ENCODE measurements around the gene MAB21L2. TPM values are rescaled to one million over a fixed set of nuclear protein-coding genes. Genes with fewer than 3 reads are reported as not detected.

MAB21L2 gene
- total RNA-seq, 1 donor from 2014 or later, result 1.9 TPM

GRCh38 chr4:150590631-150591030, 8.7 kb downstream of the MAB21L2 start:
- Histone ChIP-seq H3K4me2 (ENCODE audit: low read length) (peak overlapping the region; percentile 4), H3K79me2 (ENCODE audit: insufficient read depth, low read length) (no peaks in the 10 kb centered on the region), H3K4me3 (ENCODE audit: insufficient read depth, low read depth, low read length) (no peak overlapping the region), H3K36me3 (ENCODE audit: insufficient read depth, low read length) (no peaks in the 10 kb centered on the region), H3K9ac (ENCODE audit: low read length) (no peak overlapping the region), H3K9me3 (ENCODE audit: insufficient read depth, low read depth, low read length) (no peaks in the 10 kb centered on the region), H3K27ac (ENCODE audit: low read depth, low read length) (no peak overlapping the region), H4K20me1 (ENCODE audit: insufficient read depth, low read length) (no peaks in the 10 kb centered on the region), H2AFZ (ENCODE audit: low read depth, low read length) (no peak overlapping the region), H3K4me1 (ENCODE audit: insufficient read depth, low read length) (no peaks in the 10 kb centered on the region), H3K27me3 (ENCODE audit: insufficient read depth, low read length) (no peaks in the 10 kb centered on the region)
- no peak for FAIRE-seq
- Mint-ChIP-seq H3K4me3 (ENCODE audit: unreplicated experiment) (no peak overlapping the region), H3K9me3 (ENCODE audit: unreplicated experiment) (no peaks in the 10 kb centered on the region), H3K27ac (ENCODE audit: unreplicated experiment) (no peak overlapping the region), H3K27me3 (ENCODE audit: low read depth, unreplicated experiment) (peaks cover 3% of the 10 kb centered on the region), H3K4me1 (ENCODE audit: low read depth, unreplicated experiment) (peaks cover 2% of the 10 kb centered on the region), H3K36me3 (ENCODE audit: low read depth, unreplicated experiment) (no peaks in the 10 kb centered on the region)
- no peak for DNase-seq (ENCODE audit: low read depth)
- TF ChIP-seq EZH2 (IDR thresholded peaks at IDR 0.05; ENCODE audit: insufficient read depth, low read length) (no peak), CTCF (IDR thresholded peaks at IDR 0.05; ENCODE audit: insufficient read depth, low read depth, low read length) (no peak)

- Mint-ChIP-seq H3K36me3 (ENCODE audit: low read depth, unreplicated experiment) (no peaks in the 10 kb centered on the region), H3K4me1 (ENCODE audit: low read depth, unreplicated experiment) (peaks cover 2% of the 10 kb centered on the region), H3K27me3 (ENCODE audit: low read depth, unreplicated experiment) (peaks cover 2% of the 10 kb centered on the region), H3K4me3 (ENCODE audit: unreplicated experiment) (no peak overlapping the region), H3K9me3 (ENCODE audit: unreplicated experiment) (no peaks in the 10 kb centered on the region), H3K27ac (ENCODE audit: unreplicated experiment) (no peak overlapping the region)
- Histone ChIP-seq H3K4me3 (ENCODE audit: insufficient read depth, low read depth, low read length) (no peak overlapping the region), H4K20me1 (ENCODE audit: insufficient read depth, low read length) (no peaks in the 10 kb centered on the region), H2AFZ (ENCODE audit: low read depth, low read length) (no peak overlapping the region), H3K27me3 (ENCODE audit: insufficient read depth, low read length) (no peaks in the 10 kb centered on the region), H3K9me3 (ENCODE audit: insufficient read depth, low read depth, low read length) (no peaks in the 10 kb centered on the region), H3K4me2 (ENCODE audit: low read length) (peak overlapping the region; percentile 13), H3K4me1 (ENCODE audit: insufficient read depth, low read length) (no peaks in the 10 kb centered on the region), H3K9ac (ENCODE audit: low read length) (no peak overlapping the region), H3K79me2 (ENCODE audit: insufficient read depth, low read length) (no peaks in the 10 kb centered on the region), H3K27ac (ENCODE audit: low read depth, low read length) (no peak overlapping the region), H3K36me3 (ENCODE audit: insufficient read depth, low read length) (no peaks in the 10 kb centered on the region)
- TF ChIP-seq EZH2 (IDR thresholded peaks at IDR 0.05; ENCODE audit: insufficient read depth, low read length) (no peak), CTCF (IDR thresholded peaks at IDR 0.05; ENCODE audit: insufficient read depth, low read depth, low read length) (no peak)
- DNase-seq (ENCODE audit: low read depth) (no peak), FAIRE-seq (no peak)
Observed at GRCh38 chr4:150591406-150591805, 9.5 kb downstream of the MAB21L2 start.

- Histone ChIP-seq H3K4me2 (ENCODE audit: low read length) (peak overlapping the region; percentile 13), H3K4me3 (ENCODE audit: insufficient read depth, low read depth, low read length) (no peak overlapping the region), H3K79me2 (ENCODE audit: insufficient read depth, low read length) (no peaks in the 10 kb centered on the region), H3K9me3 (ENCODE audit: insufficient read depth, low read depth, low read length) (no peaks in the 10 kb centered on the region), H3K4me1 (ENCODE audit: insufficient read depth, low read length) (no peaks in the 10 kb centered on the region), H3K36me3 (ENCODE audit: insufficient read depth, low read length) (no peaks in the 10 kb centered on the region), H3K9ac (ENCODE audit: low read length) (no peak overlapping the region), H4K20me1 (ENCODE audit: insufficient read depth, low read length) (no peaks in the 10 kb centered on the region), H3K27ac (ENCODE audit: low read depth, low read length) (no peak overlapping the region), H3K27me3 (ENCODE audit: insufficient read depth, low read length) (no peaks in the 10 kb centered on the region), H2AFZ (ENCODE audit: low read depth, low read length) (no peak overlapping the region)
- Mint-ChIP-seq H3K27me3 (ENCODE audit: low read depth, unreplicated experiment) (no peaks in the 10 kb centered on the region), H3K27ac (ENCODE audit: unreplicated experiment) (no peak overlapping the region), H3K4me1 (ENCODE audit: low read depth, unreplicated experiment) (peaks cover 2% of the 10 kb centered on the region), H3K4me3 (ENCODE audit: unreplicated experiment) (no peak overlapping the region), H3K36me3 (ENCODE audit: low read depth, unreplicated experiment) (no peaks in the 10 kb centered on the region), H3K9me3 (ENCODE audit: unreplicated experiment) (no peaks in the 10 kb centered on the region)
- no peak for DNase-seq (ENCODE audit: low read depth)
- FAIRE-seq, result no peak
- TF ChIP-seq EZH2 (IDR thresholded peaks at IDR 0.05; ENCODE audit: insufficient read depth, low read length), result no peak
- TF ChIP-seq CTCF (IDR thresholded peaks at IDR 0.05; ENCODE audit: insufficient read depth, low read depth, low read length), result no peak
Observed at GRCh38 chr4:150591904-150592303, 10.0 kb downstream of the MAB21L2 start.

Data from astrocyte (in vitro differentiated cells and primary cell).